ENCODE results near the gene PARP12.
A peak's percentile ranks its signal among the peaks of the same experiment; 100 is the strongest.

The PARP12 gene

GRCh38 chr7:139995017-139995915, 67.5 kb downstream of the PARP12 start:
- no peak overlapping the region for H3K9ac ChIP-seq (ENCODE audit: low read length)
- no peaks in the 10 kb centered on the region for H3K9me3 ChIP-seq (ENCODE audit: control insufficient read depth, low read length)
- no peak overlapping the region for H3K4me3 ChIP-seq (ENCODE audit: low read length)
- H3K27me3 ChIP-seq (replicated peaks; ENCODE audit: control insufficient read depth, insufficient read depth, low read length) = no peaks in the 10 kb centered on the region
- DNase-seq (ENCODE audit: low read depth) = peak; percentile 45
- H3K36me3 ChIP-seq (ENCODE audit: control insufficient read depth, insufficient read depth, low read length, severe bottlenecking) = no peaks in the 10 kb centered on the region
- H3K4me1 ChIP-seq (ENCODE audit: control insufficient read depth, insufficient read depth, low read length) = no peaks in the 10 kb centered on the region

- DNase-seq (ENCODE audit: low read depth) = no peak
- peaks cover 6% of the 10 kb centered on the region for H3K27me3 ChIP-seq (replicated peaks; ENCODE audit: control insufficient read depth, insufficient read depth, low read length)
- H3K36me3 ChIP-seq (ENCODE audit: control insufficient read depth, insufficient read depth, low read length, severe bottlenecking) = no peaks in the 10 kb centered on the region
- no peaks in the 10 kb centered on the region for H3K4me1 ChIP-seq (ENCODE audit: control insufficient read depth, insufficient read depth, low read length)
- no peaks in the 10 kb centered on the region for H3K9me3 ChIP-seq (ENCODE audit: control insufficient read depth, low read length)
- H3K4me3 ChIP-seq (ENCODE audit: low read length) = no peak overlapping the region
- no peak overlapping the region for H3K9ac ChIP-seq (ENCODE audit: low read length)
Observed at GRCh38 chr7:139994356-139994755, 68.4 kb downstream of the PARP12 start.

DNA sequence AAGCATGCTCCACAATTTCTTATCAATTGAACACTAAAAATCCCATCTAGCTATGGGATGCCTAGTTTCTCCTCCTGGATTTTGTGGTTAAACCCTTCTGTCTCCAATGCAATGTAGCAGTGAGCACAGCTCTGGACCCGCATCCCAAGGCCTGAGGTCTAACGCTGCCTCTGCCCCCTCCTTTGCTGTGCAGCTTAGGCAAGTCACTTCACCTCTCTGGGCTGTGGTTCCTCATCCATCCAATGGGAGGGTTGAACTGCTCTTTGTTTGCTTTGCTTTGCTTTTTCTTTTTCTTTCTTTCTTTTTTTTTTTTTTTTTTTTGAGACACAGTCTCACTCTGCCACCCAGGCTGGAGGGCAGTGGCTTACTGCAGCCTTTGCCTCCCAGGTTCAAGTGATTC, 69.2 kb downstream of the PARP12 start:
- Histone ChIP-seq H3K4me1 (ENCODE audit: control insufficient read depth, insufficient read depth, low read length) (no peaks in the 10 kb centered on the region), H3K4me3 (ENCODE audit: low read length) (no peak overlapping the region), H3K9ac (ENCODE audit: low read length) (no peak overlapping the region), H3K36me3 (ENCODE audit: control insufficient read depth, insufficient read depth, low read length, severe bottlenecking) (no peaks in the 10 kb centered on the region), H3K27me3 (replicated peaks; ENCODE audit: control insufficient read depth, insufficient read depth, low read length) (peaks cover 12% of the 10 kb centered on the region), H3K9me3 (ENCODE audit: control insufficient read depth, low read length) (no peaks in the 10 kb centered on the region)
- DNase-seq (ENCODE audit: low read depth) = no peak

GRCh38 chr7:139993169-139993568, 69.6 kb downstream of the PARP12 start:
- Histone ChIP-seq H3K9ac (ENCODE audit: low read length) (no peak overlapping the region), H3K9me3 (ENCODE audit: control insufficient read depth, low read length) (no peaks in the 10 kb centered on the region), H3K27me3 (replicated peaks; ENCODE audit: control insufficient read depth, insufficient read depth, low read length) (peaks cover 17% of the 10 kb centered on the region), H3K4me1 (ENCODE audit: control insufficient read depth, insufficient read depth, low read length) (no peaks in the 10 kb centered on the region), H3K36me3 (ENCODE audit: control insufficient read depth, insufficient read depth, low read length, severe bottlenecking) (no peaks in the 10 kb centered on the region), H3K4me3 (ENCODE audit: low read length) (no peak overlapping the region)
- no peak for DNase-seq (ENCODE audit: low read depth)

- no peak overlapping the region for H3K4me3 ChIP-seq (ENCODE audit: low read length)
- no peak overlapping the region for H3K9ac ChIP-seq (ENCODE audit: low read length)
- H3K4me1 ChIP-seq (ENCODE audit: control insufficient read depth, insufficient read depth, low read length) = no peaks in the 10 kb centered on the region
- no peaks in the 10 kb centered on the region for H3K36me3 ChIP-seq (ENCODE audit: control insufficient read depth, insufficient read depth, low read length, severe bottlenecking)
- no peak for DNase-seq (ENCODE audit: low read depth)
- peaks cover 18% of the 10 kb centered on the region for H3K27me3 ChIP-seq (replicated peaks; ENCODE audit: control insufficient read depth, insufficient read depth, low read length)
- H3K9me3 ChIP-seq (ENCODE audit: control insufficient read depth, low read length) = no peaks in the 10 kb centered on the region
Observed at GRCh38 chr7:139992353-139993044, 70.3 kb downstream of the PARP12 start.

- Histone ChIP-seq H3K9ac (ENCODE audit: low read length) (no peak overlapping the region), H3K36me3 (ENCODE audit: control insufficient read depth, insufficient read depth, low read length, severe bottlenecking) (no peaks in the 10 kb centered on the region), H3K4me3 (ENCODE audit: low read length) (no peak overlapping the region), H3K4me1 (ENCODE audit: control insufficient read depth, insufficient read depth, low read length) (no peaks in the 10 kb centered on the region), H3K9me3 (ENCODE audit: control insufficient read depth, low read length) (no peaks in the 10 kb centered on the region), H3K27me3 (replicated peaks; ENCODE audit: control insufficient read depth, insufficient read depth, low read length) (peaks cover 21% of the 10 kb centered on the region)
- no peak for DNase-seq (ENCODE audit: low read depth)
Observed at GRCh38 chr7:139991911-139992310, 70.8 kb downstream of the PARP12 start.

- no peaks in the 10 kb centered on the region for H3K4me1 ChIP-seq (ENCODE audit: control insufficient read depth, insufficient read depth, low read length)
- H3K36me3 ChIP-seq (ENCODE audit: control insufficient read depth, insufficient read depth, low read length, severe bottlenecking) = no peaks in the 10 kb centered on the region
- no peak for DNase-seq (ENCODE audit: low read depth)
- H3K9ac ChIP-seq (ENCODE audit: low read length) = no peak overlapping the region
- no peak overlapping the region for H3K4me3 ChIP-seq (ENCODE audit: low read length)
- H3K9me3 ChIP-seq (ENCODE audit: control insufficient read depth, low read length) = no peaks in the 10 kb centered on the region
- H3K27me3 ChIP-seq (replicated peaks; ENCODE audit: control insufficient read depth, insufficient read depth, low read length) = peaks cover 21% of the 10 kb centered on the region
Observed at GRCh38 chr7:139991269-139991666, 71.5 kb downstream of the PARP12 start.

DNA sequence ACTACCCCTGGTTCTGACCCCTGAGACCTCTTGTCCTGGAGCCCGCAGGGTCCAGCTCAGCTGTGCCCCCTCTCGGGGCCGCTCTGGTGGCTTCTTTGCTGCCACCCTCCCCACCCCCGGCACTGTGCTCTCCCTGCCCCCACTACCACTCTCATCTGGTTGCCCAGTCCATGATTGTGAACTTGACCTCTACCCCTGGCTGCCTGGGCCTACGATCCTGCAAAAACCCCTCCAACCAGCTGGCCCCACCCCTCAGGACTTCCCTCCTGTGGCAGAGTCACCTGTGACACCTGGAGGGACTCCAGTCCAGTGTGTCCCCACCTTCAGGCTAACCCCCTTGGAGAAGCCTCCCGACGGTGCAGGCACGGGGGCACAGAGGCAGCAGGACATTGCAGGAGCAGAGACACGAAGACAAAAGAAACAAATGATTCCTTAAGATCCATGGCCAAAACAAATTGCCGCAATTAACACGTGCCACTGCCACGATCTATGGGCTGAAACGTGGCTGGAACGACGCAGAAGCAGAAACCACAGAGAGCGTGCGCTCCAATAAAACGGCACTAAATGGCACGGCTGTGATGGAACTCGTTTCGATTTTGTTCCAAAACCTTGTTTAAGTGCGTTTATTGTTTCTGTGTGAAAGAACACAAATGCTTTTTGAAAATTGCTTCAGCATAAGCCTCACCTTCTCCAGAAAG, 72.0 kb downstream of the PARP12 start:
- no peak overlapping the region for H3K4me3 ChIP-seq (ENCODE audit: low read length)
- no peak for DNase-seq (ENCODE audit: low read depth)
- no peaks in the 10 kb centered on the region for H3K4me1 ChIP-seq (ENCODE audit: control insufficient read depth, insufficient read depth, low read length)
- H3K36me3 ChIP-seq (ENCODE audit: control insufficient read depth, insufficient read depth, low read length, severe bottlenecking) = no peaks in the 10 kb centered on the region
- H3K27me3 ChIP-seq (replicated peaks; ENCODE audit: control insufficient read depth, insufficient read depth, low read length) = peaks cover 21% of the 10 kb centered on the region
- no peak overlapping the region for H3K9ac ChIP-seq (ENCODE audit: low read length)
- H3K9me3 ChIP-seq (ENCODE audit: control insufficient read depth, low read length) = no peaks in the 10 kb centered on the region

DNA sequence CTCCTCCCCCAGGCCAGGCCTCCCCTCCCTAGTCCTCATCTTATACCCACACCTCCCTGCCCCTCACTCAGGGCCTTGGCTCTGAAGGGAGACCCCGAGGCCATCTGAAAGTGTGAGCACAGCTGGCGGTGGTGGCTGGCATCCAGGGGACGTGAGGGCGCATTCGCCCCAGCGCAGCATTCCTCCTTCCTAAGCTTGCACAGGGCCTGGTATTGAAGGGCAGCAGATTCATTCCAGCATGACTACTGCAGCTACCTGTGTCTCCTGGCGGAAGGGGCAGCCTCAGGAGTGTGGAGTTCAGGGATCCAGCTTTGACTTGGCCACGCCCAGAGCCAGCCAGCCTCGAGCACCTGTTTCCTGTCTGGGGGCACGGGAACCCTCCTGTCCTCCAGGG, 72.6 kb downstream of the PARP12 start:
- no peak for DNase-seq (ENCODE audit: low read depth)
- Histone ChIP-seq H3K27me3 (replicated peaks; ENCODE audit: control insufficient read depth, insufficient read depth, low read length) (peaks cover 21% of the 10 kb centered on the region), H3K4me1 (ENCODE audit: control insufficient read depth, insufficient read depth, low read length) (no peaks in the 10 kb centered on the region), H3K9me3 (ENCODE audit: control insufficient read depth, low read length) (no peaks in the 10 kb centered on the region), H3K4me3 (ENCODE audit: low read length) (no peak overlapping the region), H3K36me3 (ENCODE audit: control insufficient read depth, insufficient read depth, low read length, severe bottlenecking) (no peaks in the 10 kb centered on the region), H3K9ac (ENCODE audit: low read length) (no peak overlapping the region)

DNA sequence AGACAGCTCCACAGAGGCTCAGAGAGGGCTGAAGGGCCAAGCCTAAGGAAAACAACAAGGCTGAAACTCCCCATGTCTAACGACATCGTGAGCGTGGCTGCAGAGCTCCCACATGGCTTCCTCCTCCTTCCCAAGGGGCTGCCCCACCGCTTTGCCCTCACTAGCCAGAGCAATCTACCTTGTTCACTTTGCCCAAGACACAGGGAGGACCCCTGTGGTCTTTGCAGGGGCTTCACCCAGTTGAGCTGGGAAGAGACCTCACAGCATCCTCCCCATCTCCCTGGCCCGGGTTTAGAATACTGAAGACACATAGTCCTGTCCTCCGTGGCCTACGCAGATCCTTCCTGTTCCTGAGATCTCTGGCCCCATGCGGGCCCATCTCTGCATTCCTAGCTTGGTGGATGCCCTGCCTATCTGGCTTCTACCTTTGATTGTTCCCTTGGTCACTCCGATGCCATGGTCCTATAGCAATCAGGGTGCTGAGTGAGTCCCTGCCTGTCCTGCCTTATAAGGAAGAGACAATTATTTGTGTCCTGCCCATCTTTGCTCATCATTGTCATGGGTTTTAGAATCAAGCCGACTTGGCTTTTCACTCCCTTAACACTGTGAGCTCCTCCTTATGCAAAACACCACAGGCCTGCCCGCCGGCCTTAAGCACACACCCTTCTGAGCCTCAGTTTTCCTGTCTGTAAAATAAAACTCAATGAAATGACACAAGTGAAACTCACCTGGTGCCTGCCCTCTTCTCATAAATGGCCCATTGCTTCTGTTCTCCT, 73.2 kb downstream of the PARP12 start:
- Histone ChIP-seq H3K4me1 (ENCODE audit: control insufficient read depth, insufficient read depth, low read length) (no peaks in the 10 kb centered on the region), H3K9me3 (ENCODE audit: control insufficient read depth, low read length) (no peaks in the 10 kb centered on the region), H3K4me3 (ENCODE audit: low read length) (no peak overlapping the region), H3K27me3 (replicated peaks; ENCODE audit: control insufficient read depth, insufficient read depth, low read length) (peaks cover 21% of the 10 kb centered on the region), H3K9ac (ENCODE audit: low read length) (no peak overlapping the region), H3K36me3 (ENCODE audit: control insufficient read depth, insufficient read depth, low read length, severe bottlenecking) (no peaks in the 10 kb centered on the region)
- no peak for DNase-seq (ENCODE audit: low read depth)
